HPDE6-E6E7 (cell line): ENCODE measurements around the gene COL23A1.
"Not testable (repeated sequence)": the region's sequence is repeated elsewhere in the genome, so short reads cannot be mapped to it uniquely, and the experiment has no call there.

ENCODE experiments used
- DNase-seq: peaks from one replicate; pipeline ENCODE4 v3.0.0; 2011; ENCODE audit warnings: missing footprints; ENCODE audit errors: extremely low spot score

The COL23A1 gene

DNA sequence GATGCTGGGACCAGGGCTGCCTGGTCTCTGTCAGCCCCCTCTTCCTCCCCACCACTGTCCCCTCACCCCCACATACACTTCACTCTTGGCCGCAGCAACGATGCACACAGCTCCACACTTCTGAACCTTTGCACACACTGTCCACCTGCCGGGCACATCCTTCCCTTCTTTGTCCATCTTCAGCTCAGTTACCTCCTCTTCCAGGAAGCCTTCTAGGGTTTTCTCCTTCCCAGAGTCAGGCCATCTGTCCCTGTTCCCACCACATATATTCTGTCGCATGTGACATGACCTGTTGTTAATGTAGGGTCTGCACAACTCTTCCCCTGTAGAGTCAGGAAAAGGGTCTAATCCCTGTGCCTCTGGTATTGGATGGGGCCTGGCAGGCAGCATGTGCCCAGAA, 319.0 kb downstream of the COL23A1 start:
- DNase-seq: no peak

DNA sequence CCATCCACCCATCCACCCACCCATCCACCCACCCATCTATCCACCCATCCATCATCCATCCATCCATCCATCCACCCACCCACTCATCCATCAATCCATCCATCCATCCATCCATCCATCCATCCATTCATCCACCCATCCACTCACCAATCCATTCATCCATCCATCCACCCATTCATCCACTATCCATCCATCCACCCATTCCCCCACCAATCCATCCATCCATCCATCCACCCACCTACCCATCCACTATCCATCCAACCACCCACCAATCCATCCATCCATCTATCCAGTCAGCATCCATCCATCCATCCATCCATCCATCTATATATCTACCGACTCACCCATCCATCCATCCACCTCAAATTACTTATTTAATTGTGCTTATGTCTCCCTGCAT, 320.7 kb downstream of the COL23A1 start:
- no peak for DNase-seq

DNA sequence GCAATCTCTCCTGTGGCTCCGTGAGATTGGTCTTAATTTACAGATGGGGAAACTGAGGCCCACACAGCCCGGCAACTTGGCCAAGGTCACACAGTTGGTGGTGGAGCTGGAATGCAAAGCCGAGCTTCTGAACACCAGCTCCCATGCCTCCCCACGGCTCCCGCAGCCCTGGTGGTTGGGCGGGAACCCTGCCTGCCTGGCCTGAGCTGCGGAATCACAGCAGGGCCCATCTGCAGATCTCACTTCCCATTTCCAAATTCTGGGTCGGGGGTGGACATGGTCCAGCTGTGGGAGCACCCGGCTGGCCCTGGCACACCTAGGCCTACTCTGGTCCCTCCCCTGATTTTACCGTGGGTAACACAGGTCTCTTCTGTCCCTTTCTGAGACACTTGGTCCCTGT, 322.3 kb downstream of the COL23A1 start:
- DNase-seq: no peak

DNA sequence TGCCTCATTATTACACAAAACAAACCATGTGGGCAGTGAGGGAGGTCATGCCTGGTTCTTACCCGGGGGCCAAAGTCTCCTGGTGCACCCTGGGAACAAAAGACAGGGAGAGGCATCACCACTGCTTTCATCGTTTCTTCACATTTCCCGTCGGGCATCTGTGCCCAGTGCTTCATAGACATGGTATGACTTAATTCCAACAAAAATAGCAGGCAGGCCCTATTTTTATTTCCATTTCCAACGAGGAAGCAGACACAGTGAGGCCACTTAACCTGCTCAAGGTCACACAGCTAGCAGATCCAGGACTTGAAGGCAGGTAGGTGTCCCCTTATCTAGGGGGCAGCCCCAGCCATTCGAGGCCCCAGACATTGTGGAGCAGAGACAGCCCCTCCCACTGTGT, 322.9 kb downstream of the COL23A1 start:
- no peak for DNase-seq

DNA sequence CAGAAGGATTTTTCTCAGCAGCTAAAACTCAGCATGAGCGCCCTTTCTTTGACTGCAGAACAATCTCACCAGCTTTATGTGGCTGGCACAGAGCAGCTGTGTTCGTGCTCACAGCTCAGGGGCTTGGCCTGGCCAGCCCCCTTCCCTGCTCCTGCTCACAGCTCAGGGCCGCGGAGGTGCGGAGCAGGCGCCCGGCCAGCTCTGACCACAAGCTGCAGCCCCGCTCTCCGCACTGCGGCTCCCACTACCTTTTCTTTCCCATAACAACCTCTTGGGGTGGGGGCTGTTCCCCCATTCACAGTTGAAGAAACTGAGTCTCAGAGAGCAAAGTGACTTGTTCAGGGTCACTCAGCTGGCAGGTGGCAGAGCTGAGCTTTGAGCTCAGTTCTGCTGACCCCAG, 323.6 kb downstream of the COL23A1 start:
- DNase-seq: no peak

DNA sequence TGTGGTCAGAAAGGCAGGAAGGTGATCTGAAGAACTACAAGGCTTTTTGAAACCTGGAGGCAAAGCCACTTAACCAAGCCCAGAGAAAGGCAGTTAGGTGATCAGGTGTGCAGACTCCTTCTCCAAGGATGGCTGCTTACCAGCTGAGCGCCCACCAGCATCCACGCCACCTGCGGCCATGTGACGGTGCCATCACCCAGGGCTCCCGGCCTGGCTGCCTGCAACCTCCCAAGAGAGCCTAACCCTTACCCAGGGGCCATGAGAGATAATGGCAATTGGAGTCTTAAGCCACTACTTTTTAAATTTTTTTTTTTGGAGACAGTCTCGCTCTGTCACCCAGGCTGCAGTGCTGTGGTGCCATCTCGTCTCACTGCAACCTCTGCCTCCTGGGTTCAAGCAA, 324.4 kb downstream of the COL23A1 start:
- DNase-seq: no peak

DNA sequence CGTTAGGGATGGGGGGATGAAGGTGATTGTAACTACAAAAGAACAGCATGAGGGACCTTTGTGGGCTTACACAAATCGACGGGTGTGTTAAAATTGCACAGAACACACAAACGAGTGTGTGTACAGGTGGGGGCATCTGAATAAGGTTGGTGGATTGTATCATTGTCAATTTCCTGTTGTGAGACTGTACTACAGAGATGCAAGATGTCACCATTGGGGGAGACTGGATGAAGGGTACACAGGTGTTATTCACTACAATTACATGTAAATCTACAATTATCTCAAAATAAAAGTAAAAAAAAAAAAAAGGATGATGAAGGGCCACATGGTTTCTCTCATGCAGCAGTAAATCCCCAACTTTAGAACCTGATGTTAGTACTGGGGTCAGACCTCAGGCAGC, 326.1 kb downstream of the COL23A1 start:
- no peak for DNase-seq

DNA sequence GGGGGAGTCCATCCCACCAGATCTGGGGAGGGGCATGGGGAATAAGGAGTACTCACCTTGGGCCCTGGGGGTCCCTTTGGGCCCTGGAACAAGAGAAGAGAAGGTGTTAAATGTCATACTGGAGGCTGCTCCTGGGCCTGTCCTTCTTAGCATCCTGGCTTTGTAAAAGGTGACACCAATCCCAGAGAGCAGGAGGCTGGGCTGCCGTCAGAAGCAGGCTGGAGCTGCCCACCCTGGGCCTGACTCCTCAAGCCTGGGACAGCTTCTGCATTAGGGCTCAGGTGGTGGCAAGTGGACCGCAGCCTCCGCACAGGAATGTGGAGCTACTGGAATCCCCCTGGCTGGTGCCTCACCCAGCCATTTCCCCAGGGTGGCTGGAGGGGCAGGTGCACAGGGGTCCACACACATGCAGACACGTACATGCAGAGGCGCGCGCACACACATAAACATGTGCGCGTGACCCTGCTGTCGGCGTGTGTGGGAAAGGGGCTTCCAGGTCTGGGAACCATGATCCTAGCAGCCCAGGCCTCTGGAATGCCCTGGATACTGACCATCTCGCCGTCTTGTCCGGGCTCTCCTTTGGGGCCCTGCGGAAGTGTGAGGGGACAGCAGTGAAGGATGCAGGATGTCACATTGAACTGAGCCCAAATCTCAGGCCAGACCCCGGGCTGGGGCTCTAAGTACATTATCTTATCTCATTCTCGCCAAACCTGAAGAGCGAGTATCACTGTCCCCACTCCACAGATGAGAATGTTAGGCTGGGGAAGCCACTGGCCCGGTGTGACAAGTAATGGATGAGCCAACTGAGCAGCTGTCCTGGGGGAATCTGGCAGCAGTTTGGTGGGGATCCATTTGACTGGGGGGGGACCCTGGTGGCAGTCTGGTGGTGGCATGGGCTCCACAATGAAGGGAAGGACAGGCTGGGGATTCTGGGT, 328.3 kb downstream of the COL23A1 start:
- DNase-seq: no peak

DNA sequence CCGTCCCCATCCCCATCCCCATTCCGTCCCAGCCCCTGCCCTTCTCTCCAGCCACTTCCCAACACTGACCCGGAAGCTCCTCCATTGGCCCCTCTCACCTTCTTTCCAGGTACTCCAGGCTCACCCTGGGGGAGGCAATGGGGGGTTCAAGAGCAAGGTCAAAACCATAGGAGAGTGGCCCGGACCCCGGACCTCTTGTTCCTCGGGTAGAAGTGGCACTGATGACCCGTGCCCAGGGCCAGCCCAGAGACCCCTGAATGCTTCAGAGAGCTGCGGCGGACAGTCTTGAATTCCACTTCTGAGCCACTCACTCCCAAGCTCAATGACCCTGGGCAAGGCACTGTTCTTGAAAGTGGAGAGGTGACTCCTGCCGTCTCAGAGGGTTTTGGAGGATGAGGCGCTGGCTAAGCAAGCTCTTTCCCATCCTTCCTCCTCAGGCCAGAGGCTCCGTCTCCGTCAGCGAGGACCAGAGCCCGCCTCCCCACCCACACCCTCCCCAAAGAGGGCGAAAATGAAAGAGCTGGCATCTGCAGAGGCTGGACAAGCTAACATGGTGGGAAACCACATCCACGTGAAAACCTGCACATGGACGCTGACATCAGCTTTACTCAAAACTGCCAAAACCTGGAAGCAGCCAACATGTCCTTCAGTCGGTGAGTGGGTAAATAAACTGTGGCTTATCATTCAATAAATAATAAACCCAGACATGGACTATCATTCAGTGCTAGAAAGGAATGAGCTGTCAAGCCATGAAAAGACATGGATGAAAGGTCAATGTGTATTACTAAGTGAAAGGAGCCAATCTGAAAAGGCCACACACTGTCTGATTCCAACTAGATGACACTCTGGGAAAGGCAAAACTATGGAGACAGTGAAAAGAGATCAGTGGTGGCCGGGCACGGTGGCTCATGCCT, 330.3 kb downstream of the COL23A1 start:
- DNase-seq: no peak

DNA sequence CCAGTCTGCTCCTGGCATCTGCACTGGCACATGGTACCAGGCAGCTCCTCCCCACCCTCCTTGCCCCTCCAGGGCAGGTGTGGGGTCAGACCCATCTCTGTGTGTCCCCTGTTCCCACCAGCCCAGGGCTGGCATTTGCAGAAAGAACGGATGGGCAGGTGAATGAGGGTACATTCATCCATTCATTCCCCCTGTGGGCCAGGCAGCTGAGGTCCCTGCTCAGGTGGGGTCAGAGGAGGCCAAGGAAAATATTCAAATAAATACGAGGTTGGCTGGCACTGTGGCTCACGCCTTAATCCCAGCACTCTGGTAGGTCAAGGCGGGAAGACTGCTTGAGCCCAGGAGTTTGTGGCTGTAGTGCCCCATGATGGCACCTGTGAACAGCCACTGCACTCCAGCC, 332.5 kb downstream of the COL23A1 start:
- DNase-seq: no peak

DNA sequence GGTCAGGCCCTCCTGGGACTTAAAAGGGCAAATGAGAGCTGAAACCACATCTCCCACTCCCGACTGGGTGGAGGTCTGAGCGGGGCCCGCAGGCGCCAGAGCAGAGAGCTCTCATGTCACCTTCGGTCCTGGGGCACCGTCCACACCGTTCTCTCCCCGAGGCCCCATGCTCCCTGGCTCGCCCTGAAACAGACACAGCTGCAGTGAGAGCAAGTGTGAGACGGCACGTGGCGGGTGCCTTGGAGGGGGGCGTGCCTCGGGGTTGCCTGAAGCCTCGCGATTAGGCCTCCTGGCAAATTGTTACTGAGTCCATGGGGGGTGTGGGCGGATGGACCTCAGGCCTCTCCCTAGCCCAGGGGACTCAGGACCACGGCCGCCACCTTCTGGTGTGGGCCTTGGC, 333.4 kb downstream of the COL23A1 start:
- DNase-seq: no peak

DNA sequence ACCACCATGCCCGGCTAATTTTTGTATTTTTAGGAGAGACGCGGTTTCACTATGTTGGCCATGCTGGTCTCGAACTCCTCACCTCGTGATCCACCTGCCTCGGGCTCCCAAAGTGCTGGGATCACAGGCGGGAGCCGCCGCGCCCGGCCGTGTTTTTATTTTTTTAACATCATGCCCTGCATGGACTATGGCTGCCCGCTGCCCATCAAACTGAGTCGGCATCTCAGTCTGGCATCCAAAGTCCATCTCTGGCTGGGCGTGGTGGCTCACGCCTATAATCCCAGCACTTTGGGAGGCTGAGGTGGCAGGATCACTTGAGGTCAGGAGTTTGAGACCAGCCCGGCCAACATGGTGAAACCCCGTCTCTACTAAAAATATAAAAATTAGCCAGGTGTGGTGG, 336.6 kb downstream of the COL23A1 start:
- not testable (repeated sequence) for DNase-seq

DNA sequence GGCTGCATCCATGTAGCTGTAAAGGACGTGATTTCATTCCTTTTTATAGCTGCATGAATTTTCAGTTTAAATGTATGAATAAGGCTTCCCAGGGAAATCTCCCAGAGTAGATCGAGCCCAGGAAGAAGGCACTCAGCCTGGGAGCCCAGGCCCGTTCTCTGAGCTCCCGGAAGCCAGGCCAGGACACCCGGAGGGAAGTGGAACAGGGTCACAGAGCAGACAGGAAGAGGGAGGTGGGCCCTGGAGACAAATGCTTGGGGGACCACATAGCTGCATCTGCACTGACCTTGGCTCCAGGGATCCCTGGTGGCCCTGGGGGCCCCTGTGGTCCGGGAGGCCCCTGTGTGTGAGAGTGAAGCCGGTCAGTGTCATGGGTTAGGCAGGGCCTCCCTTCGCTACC, 337.9 kb downstream of the COL23A1 start:
- no peak for DNase-seq

DNA sequence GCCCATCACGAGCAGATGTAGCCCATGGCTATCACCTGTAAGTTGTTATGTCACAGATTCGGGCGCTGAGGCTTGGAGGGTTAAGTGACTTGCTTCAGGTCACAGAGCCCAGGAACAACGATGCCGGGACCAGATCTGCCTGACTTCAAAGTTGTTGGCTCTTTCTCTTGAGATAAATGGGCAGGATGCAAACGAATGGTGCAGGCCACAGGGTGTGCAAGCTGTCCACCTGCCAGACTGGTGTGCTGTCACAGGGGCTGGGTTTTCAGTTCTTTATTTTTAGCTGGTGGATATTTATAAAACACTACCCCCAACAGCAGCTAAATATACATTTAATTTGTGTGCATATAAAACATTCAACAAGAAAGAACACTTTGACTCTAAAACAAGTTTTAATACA, 339.9 kb downstream of the COL23A1 start:
- no peak for DNase-seq

DNA sequence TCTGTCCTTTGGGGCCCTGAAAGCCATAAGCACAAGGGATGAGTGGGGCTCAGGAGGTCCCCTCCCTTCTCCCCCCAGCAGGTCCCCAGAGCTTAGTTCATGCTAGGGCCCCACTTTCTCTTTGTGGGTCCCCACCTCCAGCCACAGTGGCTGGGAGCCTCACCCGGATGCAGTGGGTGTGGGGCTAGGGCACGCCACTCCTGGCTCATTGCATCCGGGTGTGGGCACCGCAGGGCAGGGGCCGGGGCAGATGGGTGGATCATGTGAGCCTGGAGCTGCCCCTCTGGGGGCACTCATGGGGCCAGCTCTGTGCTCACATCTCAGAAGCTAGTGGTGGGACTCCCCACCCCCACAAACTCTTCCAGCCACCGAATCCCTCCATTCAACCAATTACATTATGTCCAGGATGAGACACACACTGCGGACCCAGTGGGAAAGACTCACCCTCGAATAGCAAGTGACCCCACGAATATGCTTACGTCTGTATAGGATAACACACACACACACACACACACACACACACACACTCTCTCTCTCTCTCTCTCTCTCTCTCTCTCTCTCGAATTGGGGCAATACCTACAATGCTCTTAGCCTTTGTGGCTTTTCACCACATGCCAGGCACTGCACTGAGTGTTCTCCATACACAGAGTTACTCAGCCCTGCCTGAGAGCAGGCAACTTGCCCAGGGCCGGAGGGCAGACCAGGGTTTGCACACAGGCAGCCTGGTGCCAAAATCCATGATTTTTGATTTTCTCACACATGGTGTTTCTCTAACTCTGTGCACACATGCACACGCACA, 340.8 kb downstream of the COL23A1 start:
- no peak for DNase-seq

DNA sequence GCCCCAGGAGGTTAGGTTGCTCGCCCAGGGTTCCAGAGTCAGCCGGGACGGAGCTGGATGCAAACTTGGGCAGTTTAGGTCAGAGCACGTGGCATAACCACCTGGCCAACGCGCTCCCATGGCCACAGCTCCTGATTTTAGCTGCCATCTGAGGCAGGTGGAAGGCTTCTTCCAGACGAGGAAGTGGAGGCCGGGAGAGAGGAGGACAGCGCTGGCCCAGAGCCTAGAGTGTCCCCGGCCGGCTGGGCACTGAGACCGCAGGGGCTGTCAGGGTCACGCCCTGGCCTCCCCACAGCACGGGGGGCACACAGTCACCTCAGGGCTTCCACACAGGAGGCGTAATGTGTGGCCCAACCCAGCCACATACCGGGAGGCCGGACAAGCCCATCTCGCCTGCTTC, 341.4 kb downstream of the COL23A1 start:
- no peak for DNase-seq

DNA sequence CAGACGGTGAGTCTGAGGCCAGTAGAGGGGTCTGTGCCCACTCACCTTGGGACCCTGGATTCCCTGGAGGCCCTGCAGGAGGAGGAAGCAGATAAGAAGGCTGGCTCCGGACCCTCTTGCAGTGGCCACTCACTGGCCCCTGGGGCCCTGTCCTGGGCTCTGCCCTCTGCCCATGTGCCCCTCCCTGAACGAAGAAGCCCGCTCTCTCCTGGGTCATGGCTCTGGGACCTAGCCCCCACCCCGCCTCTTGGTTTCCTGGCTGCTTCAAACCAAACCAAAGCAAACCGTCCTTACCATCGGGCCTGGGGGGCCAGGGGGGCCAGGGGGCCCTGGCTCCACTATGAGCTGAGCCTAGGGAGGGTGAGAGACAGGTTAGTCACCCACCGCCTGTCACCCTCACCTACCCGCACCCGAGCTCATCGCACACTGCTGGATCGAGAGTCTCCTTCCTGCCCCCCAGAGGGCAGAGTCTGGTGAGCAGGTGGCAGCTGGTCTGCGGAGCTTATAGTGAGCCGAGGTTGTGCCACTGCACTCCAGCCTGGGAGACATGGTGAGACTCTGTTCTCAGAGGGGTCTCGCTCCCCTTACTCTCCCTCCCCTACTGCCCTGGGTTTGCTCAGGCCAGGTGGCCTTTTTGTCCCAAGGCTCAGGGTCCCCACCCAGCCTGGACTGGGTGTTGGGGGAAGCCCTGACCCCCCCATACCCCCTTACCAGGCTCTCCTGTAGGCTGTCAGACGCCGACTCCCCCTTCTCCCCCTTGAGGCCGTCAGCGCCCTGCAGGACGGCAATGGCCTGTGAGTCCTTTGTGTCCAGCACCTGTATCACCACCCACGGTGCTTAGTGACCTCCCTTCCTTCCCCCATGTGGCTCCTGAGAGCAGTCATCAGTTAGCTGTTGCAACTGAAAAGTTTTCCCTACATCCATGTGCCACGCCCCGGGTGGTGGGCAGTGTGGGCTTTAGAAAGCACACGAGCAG, 342.4 kb downstream of the COL23A1 start:
- DNase-seq: no peak

DNA sequence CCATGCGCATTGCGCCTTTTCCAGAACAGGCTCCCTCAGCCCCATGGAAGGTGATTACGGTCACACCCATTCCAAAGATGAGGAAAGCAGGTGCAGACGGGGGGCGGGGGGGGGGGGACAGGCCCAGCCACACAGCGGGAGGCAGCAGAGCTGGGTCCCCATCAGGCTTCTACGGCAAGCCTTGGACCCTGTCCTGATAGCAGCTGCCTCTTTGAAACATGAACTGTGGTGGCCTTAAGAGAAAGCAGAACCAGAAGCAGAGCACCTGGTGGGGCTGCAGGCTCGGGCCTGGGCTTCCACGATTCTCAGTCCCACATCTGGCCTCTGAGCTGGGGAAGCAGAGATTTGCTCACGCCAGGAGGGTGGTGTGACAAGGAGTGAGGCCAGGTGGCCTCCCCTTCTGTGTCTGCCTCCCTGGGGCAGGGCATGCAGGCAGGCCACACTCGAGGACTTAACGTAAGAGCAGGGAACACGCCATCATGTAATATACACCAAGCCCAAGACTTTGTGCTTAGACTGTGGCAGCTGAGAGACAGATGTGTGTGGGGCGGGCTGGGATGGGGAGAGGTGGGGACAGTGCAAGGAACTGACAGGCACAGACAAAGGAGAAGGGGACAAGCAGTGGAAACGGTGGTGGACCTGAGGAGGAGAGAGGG, 343.4 kb downstream of the COL23A1 start:
- DNase-seq: no peak

DNA sequence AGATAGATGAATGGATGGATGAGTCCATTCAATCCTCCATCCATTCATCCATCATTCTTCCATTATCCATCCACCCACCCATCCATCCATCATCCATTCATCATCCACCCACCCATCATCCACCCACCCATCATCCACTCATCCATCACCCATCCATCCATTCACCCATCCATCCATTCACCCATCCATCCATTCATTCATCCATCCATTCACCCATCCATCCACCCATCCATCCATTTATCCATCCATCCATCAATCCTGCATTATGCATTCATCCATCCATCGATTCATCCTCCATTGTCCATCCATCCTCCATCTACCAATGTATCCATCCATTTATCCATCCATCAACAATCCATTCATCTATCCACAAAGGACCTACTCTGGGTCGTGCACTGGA, 344.8 kb downstream of the COL23A1 start:
- no peak for DNase-seq

DNA sequence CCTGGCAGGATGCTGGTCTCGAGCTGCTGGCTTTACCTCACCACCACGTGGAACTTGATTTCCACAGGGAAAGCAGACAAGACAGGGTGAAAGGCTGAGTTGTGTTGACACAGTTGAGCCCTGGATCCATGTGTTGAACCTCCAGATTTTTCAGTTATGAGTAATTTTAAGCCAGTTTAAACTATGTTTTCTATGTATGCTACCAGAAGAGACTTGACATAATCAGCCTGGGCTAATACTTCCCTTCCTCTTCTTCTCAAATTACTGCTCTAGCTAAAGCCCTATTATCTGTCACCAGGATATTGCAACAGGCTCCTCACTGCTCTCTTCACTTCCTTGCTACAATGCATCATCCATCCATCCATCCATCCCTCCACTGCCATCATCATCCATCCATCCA, 345.6 kb downstream of the COL23A1 start:
- no peak for DNase-seq
